SU-DHL-6 (cell line): ENCODE data around the gene TXNRD1.

Source experiments
- H2AFZ ChIP-seq: fragments of 200-600 bp; sonication (generic); 2 replicates; pipeline ENCODE4 v1.6.1; 2014; ENCODE audit warnings: low read depth, mild to moderate bottlenecking, moderate library complexity, mixed read lengths, antibody characterized with exemption, low read length; ENCODE audit not compliant: severe bottlenecking
- H3F3A ChIP-seq: fragments of 200-600 bp; shearing (Covaris generic); 2 replicates; pipeline ENCODE4 v1.6.0; 2016; ENCODE audit warnings: antibody characterized with exemption, mild to moderate bottlenecking; ENCODE audit not compliant: insufficient read depth
- H3K27ac ChIP-seq: fragments of 200-600 bp; sonication (generic); 2 replicates; pipeline ENCODE4 v1.5.1; 2016; ENCODE audit warnings: low read depth, mild to moderate bottlenecking, low read length, moderate library complexity, mixed read lengths
- H3K27me3 ChIP-seq: fragments of 200-600 bp; sonication (generic), shearing (Covaris generic); 2 replicates; pipeline ENCODE4 v1.6.0; 2014; ENCODE audit warnings: mild to moderate bottlenecking, low read length
- H3K36me3 ChIP-seq: fragments of 200-600 bp; sonication (generic); 2 replicates; pipeline ENCODE4 v1.6.1; 2014; ENCODE audit warnings: mild to moderate bottlenecking, low read length, mixed read lengths
- H3K4me2 ChIP-seq: fragments of 300-600, 200-600 bp; shearing (Covaris generic), sonication (generic); 2 replicates; pipeline ENCODE4 v1.6.0; 2014; ENCODE audit warnings: low read length, low read depth, mild to moderate bottlenecking; ENCODE audit not compliant: poor library complexity, severe bottlenecking
- H3K4me3 ChIP-seq: fragments of 200-600 bp; sonication (generic); 2 replicates; pipeline ENCODE4 v1.5.1; 2014; ENCODE audit warnings: antibody characterized with exemption, low read length, mild to moderate bottlenecking, mixed read lengths; ENCODE audit not compliant: insufficient read depth, poor library complexity, severe bottlenecking
- H3K79me2 ChIP-seq: fragments of 200-600 bp; sonication (generic); 2 replicates; pipeline ENCODE4 v1.6.1; 2014; ENCODE audit warnings: mild to moderate bottlenecking, low read length, moderate library complexity; ENCODE audit not compliant: insufficient read depth
- H3K9ac ChIP-seq: fragments of 200-600 bp; sonication (generic); 2 replicates; pipeline ENCODE4 v1.7.0; 2014; ENCODE audit warnings: mild to moderate bottlenecking, low read length
- H3K9me2 ChIP-seq: fragments of 200-600 bp; sonication (generic); replicated peaks from 2 replicates; pipeline ENCODE4 v1.6.1; 2014; ENCODE audit warnings: low read length; ENCODE audit not compliant: insufficient read depth
- H3K9me3 ChIP-seq: fragments of 200-600 bp; sonication (generic); 2 replicates; pipeline ENCODE4 v1.6.1; 2014; ENCODE audit warnings: low read length, mixed read lengths; ENCODE audit not compliant: insufficient read depth
- H4K20me1 ChIP-seq: fragments of 200-600 bp; sonication (generic); 2 replicates; pipeline ENCODE4 v1.6.1; 2014; ENCODE audit warnings: low read depth, mild to moderate bottlenecking, antibody characterized with exemption, low read length, moderate library complexity, mixed read lengths
- CTCF ChIP-seq: fragments of 200-600 bp; sonication (generic); IDR thresholded peaks from one replicate; pipeline ENCODE4 v1.5.1; 2017; ENCODE audit warnings: antibody characterized with exemption, mild to moderate bottlenecking, low read length, moderate library complexity; ENCODE audit not compliant: insufficient read depth, poor library complexity, severe bottlenecking
- EZH2phosphoT487 ChIP-seq: fragments of 200-600 bp; sonication (generic), shearing (Covaris generic); conservative IDR thresholded peaks from 2 replicates; pipeline ENCODE4 v1.6.1; 2018; ENCODE audit warnings: mild to moderate bottlenecking, antibody characterized with exemption, low read length, moderate library complexity, mixed read lengths

TXNRD1 gene

GRCh38 chr12:104272938-104273337, 57.4 kb downstream of the TXNRD1 start:
- no peaks in the 10 kb centered on the region for H3F3A ChIP-seq
- no peaks in the 10 kb centered on the region for H4K20me1 ChIP-seq
- no peak overlapping the region for H3K9ac ChIP-seq
- H3K79me2 ChIP-seq, result no peaks in the 10 kb centered on the region
- no peaks in the 10 kb centered on the region for H3K9me2 ChIP-seq
- no peaks in the 10 kb centered on the region for H3K36me3 ChIP-seq
- H3K9me3 ChIP-seq, result no peaks in the 10 kb centered on the region
- no peak overlapping the region for H3K4me2 ChIP-seq
- H3K4me3 ChIP-seq, result no peak overlapping the region
- no peaks in the 10 kb centered on the region for H3K27me3 ChIP-seq
- H2AFZ ChIP-seq, result no peak overlapping the region
- TF ChIP-seq CTCF, result no peak
- TF ChIP-seq EZH2phosphoT487, result no peak
- H3K27ac ChIP-seq, result no peak overlapping the region

- H3K79me2 ChIP-seq, result no peaks in the 10 kb centered on the region
- no peak overlapping the region for H3K4me3 ChIP-seq
- no peaks in the 10 kb centered on the region for H3K36me3 ChIP-seq
- no peaks in the 10 kb centered on the region for H3K27me3 ChIP-seq
- TF ChIP-seq CTCF (no peak), EZH2phosphoT487 (no peak)
- no peak overlapping the region for H3K27ac ChIP-seq
- H3K4me2 ChIP-seq, result no peak overlapping the region
- H3K9me2 ChIP-seq, result no peaks in the 10 kb centered on the region
- H2AFZ ChIP-seq, result no peak overlapping the region
- H3F3A ChIP-seq, result no peaks in the 10 kb centered on the region
- H3K9me3 ChIP-seq, result no peaks in the 10 kb centered on the region
- H3K9ac ChIP-seq, result no peak overlapping the region
- no peaks in the 10 kb centered on the region for H4K20me1 ChIP-seq
These were observed 57.9 kb downstream of the TXNRD1 start for GRCh38 chr12:104273503-104273902.

GRCh38 chr12:104274811-104275210, 59.2 kb downstream of the TXNRD1 start:
- Histone ChIP-seq H3K9me3 (no peaks in the 10 kb centered on the region), H3K27ac (no peak overlapping the region), H2AFZ (no peak overlapping the region), H3K9me2 (no peaks in the 10 kb centered on the region), H3K36me3 (no peaks in the 10 kb centered on the region), H3F3A (no peaks in the 10 kb centered on the region), H4K20me1 (no peaks in the 10 kb centered on the region), H3K4me2 (no peak overlapping the region), H3K9ac (no peak overlapping the region), H3K27me3 (no peaks in the 10 kb centered on the region), H3K79me2 (no peaks in the 10 kb centered on the region), H3K4me3 (no peak overlapping the region)
- no peak for TF ChIP-seq CTCF
- no peak for TF ChIP-seq EZH2phosphoT487

- Histone ChIP-seq H3K9me3 (no peaks in the 10 kb centered on the region), H3K9me2 (no peaks in the 10 kb centered on the region), H3K9ac (no peak overlapping the region), H3F3A (no peaks in the 10 kb centered on the region), H2AFZ (peak overlapping the region; percentile 44), H3K27me3 (no peaks in the 10 kb centered on the region), H3K4me3 (no peak overlapping the region), H3K4me2 (peak overlapping the region; percentile 62), H4K20me1 (no peaks in the 10 kb centered on the region), H3K27ac (no peak overlapping the region), H3K36me3 (no peaks in the 10 kb centered on the region), H3K79me2 (no peaks in the 10 kb centered on the region)
- TF ChIP-seq EZH2phosphoT487 (no peak), CTCF (no peak)
These were observed 60.1 kb downstream of the TXNRD1 start for GRCh38 chr12:104275689-104276088.
